Putamen (tissue), 1 donor: ENCODE data around the gene CFAP410.
"Not testable (repeated sequence)": the region's sequence is repeated elsewhere in the genome, so short reads cannot be mapped to it uniquely, and the experiment has no call there.

Source experiments
- DNase-seq: peaks from one replicate; pipeline ENCODE4 v3.0.0-alpha.2; 2016; ENCODE audit warnings: low spot score

CFAP410 gene

DNA sequence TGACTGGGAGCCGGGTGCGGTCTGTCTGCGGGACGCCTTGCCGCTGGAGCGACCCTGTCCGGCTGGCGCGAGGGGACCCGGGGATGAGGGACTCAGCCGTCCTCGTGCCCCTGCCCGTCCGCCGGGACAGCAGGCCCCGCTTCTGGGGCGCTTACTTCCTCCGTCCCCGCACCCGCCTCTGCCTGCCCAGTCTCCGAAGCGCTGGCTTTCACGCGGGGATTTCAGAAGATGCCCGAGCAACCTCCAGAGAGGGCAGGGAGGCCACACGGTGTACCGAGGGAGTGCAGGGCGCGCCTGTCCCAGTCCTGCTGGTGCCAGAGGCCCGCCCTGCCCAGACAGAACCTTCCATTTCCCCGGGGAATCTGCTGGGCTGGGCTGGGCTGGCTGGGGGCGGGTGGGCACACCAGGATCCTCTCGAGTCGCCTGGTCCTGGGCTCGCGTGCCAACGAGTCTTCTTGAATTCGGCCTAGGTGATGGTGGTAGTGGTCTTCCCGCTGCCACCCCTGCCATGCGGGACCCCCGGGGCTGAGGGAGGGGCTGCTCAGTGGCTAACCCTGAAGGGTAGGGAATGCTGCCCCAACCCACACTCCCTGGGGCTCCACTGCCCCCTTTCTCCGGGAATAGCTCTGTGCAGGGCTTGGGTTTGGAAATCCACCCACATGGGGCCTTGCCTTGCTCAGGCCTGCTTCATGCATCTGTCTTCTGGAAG lies 11.7 kb upstream of the CFAP410 start:
- DNase-seq: no peak

DNA sequence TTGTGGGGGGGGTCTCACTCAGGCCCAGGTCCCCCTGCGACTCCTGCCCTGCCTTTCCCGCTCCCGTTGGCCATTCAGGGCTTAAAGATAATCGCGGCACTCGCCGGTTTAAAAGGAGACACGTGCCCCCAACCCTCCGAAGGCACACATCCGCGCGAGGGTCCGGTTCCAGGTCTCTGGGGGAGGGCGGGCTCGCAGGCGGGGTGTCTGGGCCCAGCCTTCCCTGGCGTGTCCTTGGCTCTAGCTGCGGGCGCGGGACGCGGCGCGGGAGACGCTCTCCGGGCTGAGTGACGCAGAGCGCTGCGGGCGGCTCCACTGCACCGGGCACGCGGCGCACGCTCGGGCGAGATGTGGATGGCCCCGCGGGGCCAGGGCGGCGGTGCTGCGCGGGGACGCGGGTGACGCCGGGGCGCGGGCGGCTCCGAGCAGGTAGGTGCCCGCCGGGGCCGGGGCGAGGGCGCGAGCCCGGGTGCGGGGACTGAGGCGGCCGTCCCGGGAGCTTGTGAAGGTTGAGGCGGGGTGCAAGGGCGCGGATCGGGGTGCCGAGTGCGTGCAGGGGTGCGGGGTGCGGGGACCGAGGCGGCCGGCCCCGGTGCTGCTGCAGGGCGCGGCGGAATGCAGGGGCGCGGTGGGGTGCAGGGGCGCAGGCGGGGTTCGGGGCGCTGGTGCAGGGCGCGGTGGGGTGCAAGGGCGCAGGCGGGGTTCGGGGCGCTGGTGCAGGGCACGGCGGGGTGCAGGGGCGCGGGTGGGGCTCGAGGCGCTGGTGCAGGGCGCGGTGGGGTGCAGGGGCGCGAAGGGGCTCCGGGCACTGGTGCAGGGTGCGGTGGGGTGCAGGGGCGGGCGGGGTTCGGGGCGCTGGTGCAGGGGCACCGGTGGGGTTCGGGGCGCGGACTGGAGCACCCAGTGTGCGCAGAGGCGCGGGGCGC lies 10.9 kb upstream of the CFAP410 start:
- no peak for DNase-seq

DNA sequence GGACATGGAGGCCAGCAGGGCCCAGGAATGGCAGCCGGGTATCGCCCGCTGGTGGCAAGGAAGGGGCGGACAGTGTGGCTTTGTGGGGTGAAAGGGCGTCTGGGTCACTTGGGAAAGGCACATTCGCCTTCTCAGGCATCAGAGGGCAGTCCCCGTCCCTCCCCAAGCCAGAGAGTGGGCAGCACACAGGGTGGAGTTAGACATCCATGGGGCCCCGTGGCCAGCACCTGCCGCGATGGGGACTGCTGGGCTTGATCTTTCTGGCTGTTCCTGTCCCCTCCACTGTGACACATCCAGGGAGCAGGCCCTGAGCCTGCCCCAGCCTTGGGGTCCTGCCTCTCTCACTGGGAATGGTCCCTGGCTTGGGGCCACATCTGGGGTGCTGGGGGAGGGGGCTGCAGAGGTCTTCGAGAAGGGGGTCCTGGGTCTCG lies 10.2 kb upstream of the CFAP410 start:
- no peak for DNase-seq

DNA sequence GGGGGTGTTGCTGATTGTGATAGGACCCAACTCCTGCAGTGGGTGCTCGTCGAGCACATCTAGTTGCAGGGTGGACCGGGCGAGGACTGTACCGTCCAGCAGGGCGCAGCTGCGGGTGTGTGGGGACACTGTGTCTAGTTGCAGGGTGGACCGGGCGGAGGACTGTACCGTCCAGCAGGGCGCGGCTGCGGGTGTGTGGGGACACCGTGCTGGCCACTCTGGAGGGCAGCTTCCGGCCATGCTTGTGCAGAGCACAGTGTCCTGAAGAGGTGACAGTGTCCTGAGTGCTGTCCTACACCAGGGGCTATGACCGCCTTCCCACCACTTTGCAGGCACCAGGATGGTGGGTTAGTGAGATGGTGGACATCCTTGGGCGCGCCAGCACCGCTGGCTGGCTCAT lies 9.7 kb upstream of the CFAP410 start:
- DNase-seq: no peak

DNA sequence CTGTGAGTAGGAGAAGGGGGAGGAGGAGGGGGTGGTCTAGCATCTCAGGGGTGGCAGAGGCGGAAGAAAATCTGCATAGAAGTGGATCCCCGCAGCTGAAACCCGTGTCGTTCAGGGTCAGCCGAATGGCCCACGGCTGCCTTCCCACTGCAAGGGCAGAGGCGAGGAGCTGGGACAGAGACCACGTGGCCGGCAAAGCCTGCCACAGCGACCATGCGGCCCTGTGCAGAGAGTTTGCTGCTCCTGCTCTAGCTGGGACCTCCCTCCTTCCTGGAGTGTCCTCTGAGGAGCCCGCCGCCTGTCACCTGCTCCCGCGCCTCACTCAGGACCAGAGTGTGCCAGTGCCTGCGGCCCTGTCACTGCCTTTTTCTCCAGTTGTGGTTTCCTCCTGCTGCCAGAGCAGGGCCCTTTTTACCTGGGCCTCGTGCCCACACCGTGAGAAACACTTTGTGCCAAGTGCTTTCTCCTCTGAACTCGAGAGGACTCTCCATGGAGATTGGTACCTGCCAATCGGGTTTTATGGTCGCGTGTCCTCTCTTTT lies 8.8 kb upstream of the CFAP410 start:
- DNase-seq: no peak

DNA sequence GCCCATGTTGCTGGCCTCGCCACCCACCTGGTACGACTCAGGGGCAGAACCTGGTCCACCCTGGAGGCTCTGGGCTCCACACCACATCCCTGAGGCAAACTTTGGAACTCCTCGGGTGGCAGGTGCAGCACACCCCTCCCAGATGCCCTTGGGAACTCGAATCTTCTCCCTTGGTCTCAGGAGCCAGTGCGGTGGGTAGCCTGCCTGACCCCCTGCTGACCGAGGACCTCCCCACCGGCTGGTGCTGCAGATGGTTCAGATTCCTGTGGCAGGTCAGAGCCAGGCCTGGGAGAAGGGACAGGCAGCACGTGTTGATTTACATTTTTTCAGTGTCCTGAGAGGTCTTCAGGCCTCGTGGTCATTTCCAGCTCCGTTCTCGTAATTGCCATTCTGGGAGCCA lies 6.3 kb upstream of the CFAP410 start:
- no peak for DNase-seq

DNA sequence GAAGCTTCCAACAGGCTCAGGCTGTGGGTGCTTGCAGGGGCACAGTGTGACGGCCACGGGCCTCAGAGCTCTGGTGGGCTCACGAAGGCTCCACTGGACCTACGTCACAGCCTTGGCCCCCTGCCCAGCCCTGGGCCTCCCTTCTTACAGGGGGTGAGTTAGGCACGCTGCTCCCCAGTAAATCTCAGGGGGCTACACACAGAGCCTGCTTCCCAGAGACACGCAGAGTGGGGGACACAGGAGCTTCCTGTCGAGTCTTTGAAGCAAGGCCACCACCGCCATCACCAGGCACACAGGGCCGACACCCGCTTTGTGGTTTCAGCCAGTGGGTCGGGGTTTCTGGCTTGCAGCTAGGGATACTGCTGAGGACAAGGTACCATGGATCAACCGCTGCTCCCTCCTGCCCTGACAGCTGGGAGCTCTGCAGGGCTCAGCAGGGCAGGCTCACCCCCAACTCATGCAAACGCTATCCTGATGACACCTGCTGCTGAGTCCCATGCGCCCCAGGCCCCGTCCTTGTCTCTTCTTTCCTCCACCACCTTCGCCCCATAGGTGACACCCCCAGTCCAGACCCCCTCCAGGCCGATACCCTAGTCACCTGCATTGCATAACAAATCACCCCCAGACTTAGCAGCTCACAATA lies 5.5 kb upstream of the CFAP410 start:
- no peak for DNase-seq

DNA sequence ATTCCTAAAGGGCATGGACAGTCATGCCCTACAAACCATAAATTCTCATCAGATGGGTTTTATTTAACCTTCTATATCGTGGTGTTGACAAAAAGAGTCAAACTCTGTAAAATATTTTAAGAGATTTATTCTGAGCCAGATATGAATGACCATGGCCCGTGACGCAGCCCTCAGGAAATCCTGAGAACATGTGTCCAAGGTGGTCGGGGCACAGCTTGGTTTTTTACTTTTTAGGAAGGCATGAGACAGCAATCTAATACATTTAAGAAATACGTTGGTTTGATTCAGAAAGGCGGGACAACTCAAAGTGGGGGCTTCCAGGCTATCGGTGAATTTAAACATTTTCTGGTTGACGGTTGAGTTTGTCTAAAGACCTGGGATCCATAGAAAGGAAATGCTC lies 3.8 kb upstream of the CFAP410 start:
- DNase-seq: not testable (repeated sequence)

DNA sequence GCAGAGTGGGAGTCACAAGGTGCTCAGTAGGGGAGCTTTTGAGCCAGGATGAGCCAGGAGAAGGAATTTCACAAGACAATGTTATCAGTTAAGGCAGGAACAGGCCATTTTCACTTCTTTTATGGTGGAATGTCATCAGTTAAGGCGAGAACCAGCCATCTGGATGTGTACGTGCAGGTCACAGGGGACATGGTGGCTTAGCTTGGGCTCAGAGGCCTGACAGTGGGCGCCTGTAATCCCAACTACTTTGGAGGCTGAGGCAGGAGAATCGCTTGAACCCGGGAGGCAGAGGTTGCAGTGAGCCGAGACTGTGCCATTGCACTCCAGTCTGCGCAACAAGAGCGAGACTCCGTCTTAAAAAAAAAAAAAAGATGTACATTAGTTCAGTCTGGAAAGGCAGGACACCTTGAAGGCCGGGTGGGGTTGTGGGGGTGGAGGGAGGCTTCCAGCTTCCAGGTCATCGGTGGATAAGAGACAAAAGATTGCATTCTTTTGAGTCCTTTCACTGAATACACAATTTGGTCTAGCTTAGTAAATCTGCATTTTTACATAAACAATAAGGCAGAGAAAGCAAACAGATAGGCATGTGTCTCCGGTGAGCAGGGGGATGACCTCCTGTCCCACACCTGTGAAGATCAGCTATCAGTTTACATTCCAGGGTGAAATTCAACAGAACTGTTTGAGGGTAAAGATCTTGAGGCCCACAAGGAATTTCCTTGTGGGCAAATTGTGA lies 2.7 kb upstream of the CFAP410 start:
- not testable (repeated sequence) for DNase-seq

DNA sequence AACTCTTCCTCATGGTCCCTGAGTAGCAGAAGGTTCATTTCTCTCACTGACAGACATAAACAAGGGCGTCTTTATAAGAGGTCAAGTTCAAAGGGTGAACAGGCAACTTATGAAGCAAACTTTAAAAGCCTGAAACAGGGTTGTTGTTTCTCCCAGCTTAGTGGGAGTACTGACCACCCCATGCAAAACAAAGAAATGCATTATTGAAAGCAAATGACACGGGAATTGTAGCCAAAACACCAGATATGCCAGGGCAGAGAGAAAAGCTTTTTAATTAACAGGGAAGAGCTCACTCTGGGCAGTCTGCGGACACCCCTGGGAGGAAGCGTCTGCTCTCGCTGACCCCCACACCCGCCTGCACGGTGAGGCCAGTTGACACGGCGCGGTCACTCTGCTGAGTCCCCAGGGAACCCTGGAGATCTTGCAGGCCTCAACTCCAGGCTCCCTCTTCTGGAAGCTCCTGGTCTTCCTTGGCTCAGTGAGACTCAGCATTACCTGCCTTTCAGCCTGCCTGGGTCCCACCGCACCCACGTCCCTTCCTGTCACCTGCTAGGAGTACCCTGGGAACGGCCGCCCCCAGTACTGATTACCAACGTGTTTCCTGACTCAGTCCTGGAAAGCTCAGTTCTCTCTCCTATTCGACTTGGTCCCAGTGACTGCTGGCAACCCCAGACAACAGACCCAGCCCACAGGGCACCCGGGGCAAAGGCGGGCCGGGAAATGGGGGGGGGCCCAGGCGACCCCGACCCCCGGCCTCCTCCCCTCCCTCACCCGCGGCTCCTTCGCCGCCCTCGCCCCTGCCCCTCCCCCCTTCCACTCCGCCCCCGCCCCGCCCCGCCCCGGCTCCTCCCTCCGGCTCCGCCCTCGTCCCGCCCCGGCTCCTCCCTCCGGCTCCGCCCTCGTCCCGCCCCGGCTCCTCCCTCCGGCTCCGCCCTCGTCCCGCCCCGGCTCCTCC lies 972 bp downstream of the CFAP410 start:
- DNase-seq: peak; percentile 83

DNA sequence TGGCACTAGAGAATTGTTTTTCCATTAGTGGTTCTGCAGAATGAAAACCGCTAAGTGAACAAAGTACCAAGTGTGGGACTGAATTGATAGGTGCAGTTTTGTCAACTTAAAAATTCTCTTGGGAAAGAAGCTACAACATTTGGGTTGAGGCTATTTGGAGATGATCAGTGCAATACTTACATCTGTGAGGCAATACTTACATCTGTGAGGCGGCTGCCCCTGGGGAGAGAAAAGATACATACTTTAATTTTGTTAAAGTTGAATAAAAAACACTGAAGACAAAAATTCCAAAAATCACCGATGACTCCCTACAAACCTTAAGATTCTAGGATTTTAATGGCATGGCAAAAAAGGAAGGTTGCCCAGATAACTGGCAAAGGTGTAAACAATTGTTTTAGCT lies 1.7 kb downstream of the CFAP410 start:
- DNase-seq: no peak

DNA sequence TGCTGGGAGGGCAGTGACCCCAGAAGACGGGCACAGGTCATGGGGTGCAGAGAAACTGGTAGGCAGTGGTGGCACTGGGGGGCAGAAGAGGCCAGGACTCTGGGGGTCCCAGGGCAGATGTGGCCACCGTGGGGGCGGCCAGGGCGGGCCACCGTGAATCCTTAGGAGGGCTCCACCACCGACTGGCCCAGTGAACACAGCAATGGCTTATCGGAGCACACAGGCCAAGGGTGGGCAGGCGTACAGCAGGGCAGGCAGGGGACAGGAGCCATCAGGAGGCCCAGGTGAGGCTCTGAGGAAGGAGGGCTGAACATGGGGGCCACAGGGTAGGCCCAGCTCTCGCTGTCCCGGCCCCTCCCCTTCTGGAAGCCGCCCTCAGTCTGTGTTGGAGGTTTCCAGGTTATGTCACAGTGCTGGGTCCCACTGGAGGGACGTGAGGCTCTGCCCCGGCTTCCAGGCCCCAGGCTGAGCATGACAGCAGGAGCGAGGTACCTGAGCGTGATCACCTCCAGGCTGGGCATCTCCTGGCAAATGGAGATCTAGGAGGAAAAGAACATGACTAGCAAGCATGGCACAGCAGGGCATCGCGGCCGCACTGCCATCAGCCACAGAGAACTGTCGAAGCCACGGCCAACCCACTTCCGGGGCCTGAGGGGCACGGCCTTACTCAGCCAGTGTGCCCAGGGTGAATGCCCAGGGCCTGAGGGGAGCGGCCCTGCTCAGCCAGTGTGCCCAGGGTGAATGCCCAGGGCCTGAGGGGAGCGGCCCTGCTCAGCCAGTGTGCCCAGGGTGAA lies 3.7 kb downstream of the CFAP410 start:
- DNase-seq: no peak

DNA sequence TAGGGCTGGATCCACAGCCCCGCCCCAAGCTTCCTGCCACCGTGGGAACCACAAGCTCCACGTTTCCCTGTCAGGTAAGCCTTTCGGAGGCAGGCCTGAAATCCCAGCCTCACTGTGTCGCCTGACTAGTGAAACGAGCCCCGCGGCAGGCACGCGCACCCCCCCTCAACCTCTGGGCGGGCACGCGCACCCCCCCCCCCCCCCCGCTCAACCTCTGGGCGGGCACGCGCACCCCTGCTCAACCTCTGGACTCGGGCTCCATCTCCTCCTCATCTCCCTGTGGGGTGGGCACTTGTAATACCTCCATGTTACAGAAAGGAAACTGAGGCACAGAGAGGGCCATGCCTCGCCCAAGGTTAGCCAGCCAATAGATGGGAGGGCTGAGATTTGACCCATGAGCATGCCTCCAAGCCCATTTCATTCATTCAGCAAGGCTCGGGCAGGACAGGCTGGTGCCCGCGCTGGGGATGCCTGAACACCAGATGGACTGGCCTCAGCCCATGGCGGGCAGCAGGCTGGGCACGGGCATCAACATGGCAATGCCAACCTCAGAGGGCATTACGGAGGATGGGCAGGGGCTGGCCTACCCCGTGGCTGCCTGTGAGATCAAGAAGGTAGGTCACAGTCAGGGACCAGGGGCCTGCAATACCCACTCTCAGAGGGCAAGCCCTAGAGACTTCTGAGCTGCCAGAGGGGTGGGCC lies 4.7 kb downstream of the CFAP410 start:
- no peak for DNase-seq

DNA sequence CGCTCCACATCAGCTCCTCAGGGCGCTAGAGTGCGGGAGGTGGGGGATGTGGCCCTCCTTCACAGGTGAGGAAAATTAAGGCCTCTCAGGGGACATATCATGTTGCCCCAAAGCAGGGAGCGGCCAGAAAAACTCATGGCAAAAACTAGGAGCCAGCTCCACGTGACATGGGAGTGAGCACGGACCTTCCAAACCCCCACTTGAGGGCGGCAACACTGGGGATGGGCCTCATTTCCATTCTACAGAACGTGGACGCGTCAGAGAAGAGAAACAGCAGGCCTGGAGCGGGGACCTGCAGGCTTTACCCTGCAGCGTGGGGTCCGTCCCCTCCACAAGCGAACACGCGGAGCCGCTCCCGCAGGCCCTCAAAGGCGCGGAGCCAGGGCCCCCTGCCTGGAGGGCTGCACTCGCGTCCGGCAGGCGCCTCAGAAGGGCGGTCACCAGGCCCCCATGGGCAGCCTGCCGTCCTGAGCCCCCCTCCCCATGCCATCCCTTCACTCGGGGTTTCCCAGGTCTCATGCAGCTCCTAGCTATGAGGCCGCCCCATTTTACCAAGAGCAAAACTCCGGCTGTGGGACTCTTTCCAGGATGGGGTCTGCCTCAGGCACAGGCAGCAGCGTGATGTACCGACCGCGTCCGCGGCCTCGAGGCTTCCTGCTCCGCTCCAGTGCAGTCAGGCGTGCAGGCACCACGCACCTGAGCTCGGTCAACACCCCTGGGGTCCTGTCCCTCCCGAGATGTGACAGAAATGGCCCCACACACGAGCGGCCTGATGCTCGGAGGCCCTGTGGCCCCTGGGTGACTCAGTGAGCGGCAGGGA lies 5.5 kb downstream of the CFAP410 start:
- no peak for DNase-seq

DNA sequence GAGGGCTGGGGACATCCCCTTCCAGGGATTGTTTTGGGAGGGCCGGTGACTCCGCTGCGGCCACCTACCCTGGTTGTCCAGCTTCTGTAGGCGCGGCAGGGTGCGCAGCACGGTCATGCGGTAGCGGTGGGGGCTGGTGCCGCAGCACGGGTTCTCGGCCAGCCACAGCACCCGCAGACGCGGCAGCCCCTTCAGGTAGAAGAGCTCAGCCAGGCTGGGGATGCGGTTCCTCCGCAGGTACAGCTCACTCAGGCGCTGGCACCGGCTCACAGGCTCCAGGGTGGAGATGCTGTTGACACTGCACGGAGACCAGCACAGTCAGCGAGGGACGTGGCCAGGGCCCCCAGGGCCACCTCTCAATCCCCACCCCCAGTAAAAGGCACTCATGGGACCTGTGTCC lies 6.2 kb downstream of the CFAP410 start:
- no peak for DNase-seq

DNA sequence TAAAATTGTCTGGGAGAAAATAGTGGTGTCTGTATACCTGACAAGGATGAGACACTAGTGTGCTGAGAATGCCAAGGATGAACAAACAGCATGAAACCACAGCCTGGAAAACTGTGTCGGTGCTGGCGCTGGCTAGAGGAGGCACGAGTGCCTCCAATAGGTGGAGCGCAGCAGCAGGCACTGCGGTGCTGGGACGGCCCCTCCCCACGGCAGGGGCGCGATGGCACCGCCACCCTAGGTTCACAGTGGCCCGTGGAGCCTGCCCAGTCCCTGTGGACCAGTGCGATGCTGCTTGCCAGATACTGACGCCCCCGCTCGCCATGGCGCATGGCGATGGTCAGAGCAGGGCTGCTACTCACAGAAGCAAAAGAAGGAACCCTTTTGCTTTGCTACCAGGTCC lies 6.8 kb downstream of the CFAP410 start:
- DNase-seq: no peak

DNA sequence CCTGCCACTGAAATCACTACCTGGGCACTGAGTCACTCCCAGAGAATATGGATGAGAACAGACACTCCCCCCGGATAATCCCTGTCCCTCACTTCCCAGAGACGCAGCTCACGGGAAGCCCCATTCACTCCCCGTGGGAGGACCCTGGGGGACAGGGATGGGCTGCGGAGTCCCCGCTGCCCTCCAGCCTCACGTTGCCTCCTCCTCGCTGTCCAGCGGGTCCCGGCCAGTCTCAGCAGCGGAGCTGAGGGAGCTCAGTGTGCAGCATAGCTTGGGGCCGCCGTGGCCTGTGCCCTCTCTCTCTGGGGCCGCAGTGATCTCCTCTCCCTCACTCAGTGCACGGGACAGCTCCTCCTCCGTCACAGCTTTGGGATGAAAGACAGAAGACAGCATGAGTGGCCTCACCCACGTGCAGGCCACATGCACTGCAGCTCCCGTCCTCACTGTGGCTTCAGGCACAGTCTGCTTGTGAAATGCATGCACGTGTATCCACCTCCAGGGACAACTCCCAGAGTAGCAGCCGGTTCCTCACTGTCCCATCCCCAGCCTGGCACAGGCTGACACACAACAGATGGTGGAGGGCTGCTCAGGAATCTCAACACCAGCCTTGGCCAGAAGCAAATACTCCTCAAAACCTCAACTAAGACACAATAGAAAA lies 7.4 kb downstream of the CFAP410 start:
- no peak for DNase-seq

DNA sequence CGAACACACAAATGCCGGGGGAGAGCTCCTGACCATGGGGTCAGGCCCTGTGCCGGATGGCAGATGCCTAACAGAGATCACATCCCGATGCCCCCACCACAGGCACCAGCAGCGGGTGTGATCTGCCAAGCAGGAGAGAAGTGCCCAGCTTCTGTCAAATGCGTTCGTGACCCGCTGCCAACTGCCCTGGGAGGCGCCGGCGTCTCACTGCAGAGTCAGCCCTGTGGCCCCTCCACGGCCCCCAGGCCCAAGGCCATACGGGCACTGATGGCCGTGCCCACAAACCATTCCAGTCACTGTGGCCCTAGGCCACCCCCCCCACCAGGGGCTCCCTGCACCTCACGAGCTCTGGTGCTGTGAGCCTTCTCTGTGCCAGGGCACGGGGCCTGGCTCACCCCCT lies 8.0 kb downstream of the CFAP410 start:
- DNase-seq: no peak
